Psoas muscle (tissue), 8 donors: ENCODE measurements around the gene ICAM1. TPM values are rescaled to one million over a fixed set of nuclear protein-coding genes. Genes with fewer than 3 reads are reported as not detected.

Experiments
- ATAC-seq, 4 donors: fragments of 200-7000 bp; cut with Tn5 transposase; one replicate each; pipeline ENCODE4 v1.9.1; 2020; ENCODE audit warnings: moderate library complexity in 3 of 4, mild to moderate bottlenecking in 2 of 4
- DNase-seq, 2 donors: peaks; one replicate each; pipeline ENCODE4 v3.0.0-alpha.2; 2020
- H3K27ac ChIP-seq: fragments of 200-600 bp; one replicate; pipeline ENCODE4 v1.8.0; 2022
- H3K27me3 ChIP-seq, 3 donors: fragments of 200-600 bp in 1 of 3; one replicate each; pipeline versions ENCODE4 v1.6.1 to v1.8.0; 2013 to 2022; ENCODE audit warnings: low read length in 2 of 3, mild to moderate bottlenecking in 2 of 3, moderate library complexity in 1 of 3; ENCODE audit not compliant: insufficient read depth in 3 of 3
- H3K36me3 ChIP-seq, 2 donors: fragments of 200-600 bp in 1 of 2; one replicate each; pipeline versions ENCODE4 v1.6.1 to v1.8.0; 2013 to 2022; ENCODE audit warnings: low read depth in 1 of 2, mild to moderate bottlenecking in 1 of 2, moderate library complexity in 1 of 2; ENCODE audit not compliant: insufficient read depth in 1 of 2
- H3K4me1 ChIP-seq: fragments of 200-600 bp; one replicate; pipeline ENCODE4 v1.8.0; 2022
- H3K4me3 ChIP-seq: fragments of 200-600 bp; one replicate; pipeline ENCODE4 v1.8.0; 2022; ENCODE audit warnings: mild to moderate bottlenecking
- H3K9me3 ChIP-seq: fragments of 200-600 bp; one replicate; pipeline ENCODE4 v1.8.0; 2022
- CTCF ChIP-seq: fragments of 200-600 bp; IDR thresholded peaks from one replicate; pipeline ENCODE4 v1.8.0; 2022; ENCODE audit warnings: antibody characterized with exemption
- WGBS, 3 donors: extraction: QIAGEN DNeasy Blood & Tissue Kit; methylation state at CpG; one replicate each; pipeline versions ENCODE4 v1.1.6 to v1.1.7; 2013; 5-methylcytosine and 5-hydroxymethylcytosine counted together
- intact Hi-C, 2 donors: fragments of 100-400 bp; cut with DNase I; formaldehyde crosslinking; loops; one replicate each; pipeline versions ENCODE4 v1.11.0 to v1.14.2; 2022
- polyA plus RNA-seq, 3 donors: library from polyadenylated mRNA; stranded (reverse); fragments of 200-250 nt; gene quantifications; one replicate each; pipeline ENCODE4 v1.2.3, GENCODE V29; 2013
- total RNA-seq, 4 donors: library from RNA; stranded (reverse); fragmentation: NEBNext Ultra II Directional in 2 of 4; extraction: Animal tissue kit (Norgen Biotek cat#: 25700) in 2 of 4; gene quantifications; one replicate each; pipeline versions ENCODE4 v1.2.1 to v1.2.4, GENCODE V29; 2021 to 2023
- donor health status: healthy with polysubstance abuse.
- donor health status: DM: no; HTN: no; CAD: no; lungs with moderate emphysema.
- donor health status: Bipolar disorder and iron deficiency.
- donor health status: healthy.
- donor health status: DM: yes; HTN: yes; CAD: no.
- donor health status: DM: no; HTN: no; CAD: no.
- donor health status: DM: no; HTN: no; CAD: no.
- donor health status: DM: yes; HTN: yes; CAD: no.

ICAM1 gene
- total and polyA plus RNA-seq, 7 donors: 2.7 to 8.0 (median 6.5) TPM

GRCh38 chr19:10243606-10244005 is 27.3 kb upstream of the ICAM1 start:
- Histone ChIP-seq H3K27ac (no peak overlapping the region), H3K4me3 (no peak overlapping the region), H3K27me3 (no peaks in the 10 kb centered on the region), H3K36me3 (no peaks in the 10 kb centered on the region), H3K9me3 (no peaks in the 10 kb centered on the region), H3K4me1 (no peaks in the 10 kb centered on the region)
- DNase-seq (no peak), ATAC-seq (no peak)
- 85 to 91% (median 88%) methylated on average over 7 of the region's 7 CpGs for WGBS, 3 donors
- intact Hi-C loops: no loop called here
- no peak for TF ChIP-seq CTCF

- H3K4me1 ChIP-seq: no peaks in the 10 kb centered on the region
- H3K4me3 ChIP-seq: no peak overlapping the region
- no peak for TF ChIP-seq CTCF
- no peaks in the 10 kb centered on the region for H3K9me3 ChIP-seq
- no peaks in the 10 kb centered on the region for H3K36me3 ChIP-seq
- 79 to 85% (median 82%) methylated on average over 9 of the region's 9 CpGs for whole genome bisulfite sequencing, 3 donors
- no peak for DNase-seq
- ATAC-seq: no peak
- H3K27me3 ChIP-seq: no peaks in the 10 kb centered on the region
- intact Hi-C loops: no loop called here
- H3K27ac ChIP-seq: no peak overlapping the region
Observed at GRCh38 chr19:10245189-10245939, 25.6 kb upstream of the ICAM1 start.

- DNase-seq (no peak), ATAC-seq (no peak)
- 82 to 85% (median 84%) methylated on average over 6 of the region's 6 CpGs for WGBS, 3 donors
- no peak for TF ChIP-seq CTCF
- Histone ChIP-seq H3K9me3 (no peaks in the 10 kb centered on the region), H3K4me1 (no peaks in the 10 kb centered on the region), H3K4me3 (no peak overlapping the region), H3K27me3 (no peaks in the 10 kb centered on the region), H3K36me3 (no peaks in the 10 kb centered on the region), H3K27ac (no peak overlapping the region)
- intact Hi-C loops: no loop called here
Observed at GRCh38 chr19:10246511-10246910, 24.4 kb upstream of the ICAM1 start.

- Histone ChIP-seq H3K36me3 (peaks cover 2 to 37% of the 10 kb centered on the region in 2 donors), H3K27ac (peak within 1 kb of the TSS; percentile 89), H3K9me3 (no peaks in the 10 kb centered on the region), H3K27me3 (no peaks in the 10 kb centered on the region), H3K4me3 (peak within 1 kb of the TSS; percentile 93), H3K4me1 (peaks cover 4% of the 10 kb centered on the region)
- intact Hi-C loops: loop anchor here in 1 of 2 donors (2.0 to 5.0 kb wide), 3 partner anchors 59 to 320 kb away; partner anchors contain the start of gene EIF3G
- ATAC-seq: peak; percentile 95 to 97 (median 96)
- no peak for TF ChIP-seq CTCF
- 0% methylated on average over 63 to 77 of the region's 77 CpGs for WGBS, 3 donors
- DNase-seq: peak; percentile 95 to 97
Observed at GRCh38 chr19:10251792-10252694, 18.9 kb upstream of the ICAM1 start, which contains the start of gene MRPL4. Gene MRPL4, plus strand, starts transcription at chr19:10252214. Its CDS starts 40 bp downstream, at chr19:10252254.
